Stimulated activated CD4-positive, alpha-beta T cell treated with anti-CD3 and anti-CD28 coated beads, Interleukin-4, amount 100 ng/mL, for 1 hour (primary cell): Measurements from ENCODE around the gene S100A11.
"Not testable (repeated sequence)": the region's sequence is repeated elsewhere in the genome, so short reads cannot be mapped to it uniquely, and the experiment has no call there.

Experiments used
- DNase-seq: peaks from one replicate; pipeline ENCODE4 v3.0.0-alpha.2; 2020

Gene S100A11

GRCh38 chr1:152036267-152037216 is at the start of gene S100A11:
TSS of gene S100A11 (minus strand) at chr1:152037004. CDS start at chr1:152036915, 89 bp downstream.
- DNase-seq: peak; percentile 81

GRCh38 chr1:152084853-152085252 is 48.0 kb upstream of the S100A11 start:
- no peak for DNase-seq

GRCh38 chr1:152081026-152081425 is 44.2 kb upstream of the S100A11 start:
- DNase-seq: not testable (repeated sequence)

- not testable (repeated sequence) for DNase-seq
Measured at GRCh38 chr1:152080494-152080893, 43.7 kb upstream of the S100A11 start.

- no peak for DNase-seq
Measured at GRCh38 chr1:152078831-152079441, 42.1 kb upstream of the S100A11 start.

- DNase-seq: no peak
Measured at GRCh38 chr1:152072311-152072710, 35.5 kb upstream of the S100A11 start.

- DNase-seq: no peak
Measured at GRCh38 chr1:152071123-152071522, 34.3 kb upstream of the S100A11 start.

- no peak for DNase-seq
Measured at GRCh38 chr1:152067929-152068328, 31.1 kb upstream of the S100A11 start.

- DNase-seq: no peak
Measured at GRCh38 chr1:152067150-152067549, 30.3 kb upstream of the S100A11 start.

GRCh38 chr1:152061952-152062351 is 25.1 kb upstream of the S100A11 start:
- DNase-seq: no peak

GRCh38 chr1:152053375-152053774 is 16.6 kb upstream of the S100A11 start:
- no peak for DNase-seq

GRCh38 chr1:152052606-152053005 is 15.8 kb upstream of the S100A11 start:
- DNase-seq: peak; percentile 85

GRCh38 chr1:152050886-152051675 is 14.3 kb upstream of the S100A11 start:
- DNase-seq: no peak

GRCh38 chr1:152049291-152050083 is 12.7 kb upstream of the S100A11 start:
- no peak for DNase-seq

GRCh38 chr1:152048416-152049009 is 11.7 kb upstream of the S100A11 start:
- DNase-seq: peak; percentile 51

- DNase-seq: peak; percentile 81
Measured at GRCh38 chr1:152047730-152048415, 11.1 kb upstream of the S100A11 start.

GRCh38 chr1:152047413-152047729 is 10.6 kb upstream of the S100A11 start:
- DNase-seq: no peak

- no peak for DNase-seq
Measured at GRCh38 chr1:152044386-152044785, 7.6 kb upstream of the S100A11 start.

GRCh38 chr1:152043870-152044269 is 7.1 kb upstream of the S100A11 start:
- no peak for DNase-seq

- no peak for DNase-seq
Measured at GRCh38 chr1:152042030-152042429, 5.2 kb upstream of the S100A11 start.

GRCh38 chr1:152039886-152040285 is 3.1 kb upstream of the S100A11 start:
- DNase-seq: no peak

GRCh38 chr1:152039461-152039860 is 2.7 kb upstream of the S100A11 start:
- DNase-seq: no peak
